Ascending aorta (tissue), 2 donors: ENCODE measurements around the gene ARGFX. TPM values are rescaled to one million over a fixed set of nuclear protein-coding genes. Genes with fewer than 3 reads are reported as not detected.

Experiments used
- DNase-seq, 2 donors: peaks; one replicate each; pipeline ENCODE4 v3.0.0-alpha.2; 2019; ENCODE audit warnings: low spot score in 2 of 2
- H3K27ac ChIP-seq, 2 donors: fragments of 200-600 bp; sonication (generic); one replicate each; pipeline ENCODE4 v1.5.1; 2016 to 2017; ENCODE audit warnings: mild to moderate bottlenecking in 1 of 2
- H3K27me3 ChIP-seq: fragments of 200-600 bp; sonication (generic); one replicate; pipeline ENCODE4 v1.5.1; 2017
- H3K36me3 ChIP-seq, 2 donors: fragments of 200-600 bp; sonication (generic); one replicate each; pipeline ENCODE4 v1.5.1; 2016
- H3K4me1 ChIP-seq, 2 donors: fragments of 200-600 bp; sonication (generic); one replicate each; pipeline ENCODE4 v1.5.1; 2016 to 2017; ENCODE audit warnings: mild to moderate bottlenecking in 1 of 2
- H3K4me3 ChIP-seq, 2 donors: fragments of 200-600 bp; sonication (generic); one replicate each; pipeline ENCODE4 v1.5.1; 2016 to 2017; ENCODE audit warnings: mild to moderate bottlenecking in 1 of 2
- H3K9me3 ChIP-seq, 2 donors: fragments of 200-600 bp; sonication (generic); one replicate each; pipeline ENCODE4 v1.5.1; 2016
- intact Hi-C: fragments of 100-400 bp; cut with DNase I; formaldehyde crosslinking; loops from one replicate; pipeline ENCODE4 v1.15.1; 2023
- total RNA-seq: library from RNA; depleted of rRNA; stranded (reverse); fragments of >200 nt; gene quantifications from one replicate; pipeline ENCODE4 v1.1.0, GENCODE V29; 2016
- TF ChIP-seq, protein P1 (sequence below), 3 experiments: fragments of 200-600 bp in 2 of 3; fragments of 450-650 bp in 1 of 3; sonication (generic) in 2 of 3; IDR thresholded peaks; one replicate each; pipeline ENCODE4 v1.5.1; 2016 to 2019; ENCODE audit warnings: antibody characterized with exemption in 3 of 3, mild to moderate bottlenecking in 1 of 3, moderate library complexity in 1 of 3

The ARGFX gene
- total RNA-seq, 1 donor from 2014 or later, result not detected

DNA sequence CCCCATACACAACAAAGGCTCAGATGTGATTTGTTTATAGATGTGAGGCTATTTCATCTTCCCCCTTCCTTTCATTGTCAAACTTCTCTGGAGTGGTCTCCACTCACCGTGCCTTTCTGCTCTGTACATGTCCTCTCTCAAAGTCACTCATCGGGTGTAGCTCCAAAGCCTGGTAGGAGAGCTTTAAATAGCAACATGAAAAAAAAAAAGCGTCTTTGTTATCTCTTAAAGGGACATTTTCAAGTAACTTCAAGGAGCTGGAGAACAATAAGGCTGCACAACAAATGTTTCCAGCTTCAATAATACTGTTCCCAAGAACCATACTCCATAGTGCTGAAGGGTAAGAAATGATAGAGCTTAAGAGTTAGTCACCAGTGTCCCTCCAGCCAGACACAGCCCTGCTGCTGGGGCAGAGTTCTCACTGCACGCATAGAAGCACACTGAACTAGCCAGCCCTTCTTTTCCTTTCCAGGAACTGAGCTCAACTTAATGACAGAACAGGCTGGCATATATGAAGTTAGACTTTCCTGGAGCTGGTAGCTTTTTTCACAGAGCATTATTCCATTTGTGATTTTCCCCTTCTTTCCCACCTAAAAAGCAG is 33.6 kb downstream of the ARGFX start:
- intact Hi-C loops, result no loop called here
- Histone ChIP-seq H3K27me3 (no peaks in the 10 kb centered on the region), H3K9me3 (no peaks in the 10 kb centered on the region), H3K4me3 (no peak overlapping the region), H3K36me3 (no peaks in the 10 kb centered on the region), H3K4me1 (no peaks in the 10 kb centered on the region), H3K27ac (no peak overlapping the region)
- DNase-seq, result no peak
- TF ChIP-seq, protein P1, sequence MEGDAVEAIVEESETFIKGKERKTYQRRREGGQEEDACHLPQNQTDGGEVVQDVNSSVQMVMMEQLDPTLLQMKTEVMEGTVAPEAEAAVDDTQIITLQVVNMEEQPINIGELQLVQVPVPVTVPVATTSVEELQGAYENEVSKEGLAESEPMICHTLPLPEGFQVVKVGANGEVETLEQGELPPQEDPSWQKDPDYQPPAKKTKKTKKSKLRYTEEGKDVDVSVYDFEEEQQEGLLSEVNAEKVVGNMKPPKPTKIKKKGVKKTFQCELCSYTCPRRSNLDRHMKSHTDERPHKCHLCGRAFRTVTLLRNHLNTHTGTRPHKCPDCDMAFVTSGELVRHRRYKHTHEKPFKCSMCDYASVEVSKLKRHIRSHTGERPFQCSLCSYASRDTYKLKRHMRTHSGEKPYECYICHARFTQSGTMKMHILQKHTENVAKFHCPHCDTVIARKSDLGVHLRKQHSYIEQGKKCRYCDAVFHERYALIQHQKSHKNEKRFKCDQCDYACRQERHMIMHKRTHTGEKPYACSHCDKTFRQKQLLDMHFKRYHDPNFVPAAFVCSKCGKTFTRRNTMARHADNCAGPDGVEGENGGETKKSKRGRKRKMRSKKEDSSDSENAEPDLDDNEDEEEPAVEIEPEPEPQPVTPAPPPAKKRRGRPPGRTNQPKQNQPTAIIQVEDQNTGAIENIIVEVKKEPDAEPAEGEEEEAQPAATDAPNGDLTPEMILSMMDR (IDR thresholded peaks at IDR 0.05), result no peak

DNA sequence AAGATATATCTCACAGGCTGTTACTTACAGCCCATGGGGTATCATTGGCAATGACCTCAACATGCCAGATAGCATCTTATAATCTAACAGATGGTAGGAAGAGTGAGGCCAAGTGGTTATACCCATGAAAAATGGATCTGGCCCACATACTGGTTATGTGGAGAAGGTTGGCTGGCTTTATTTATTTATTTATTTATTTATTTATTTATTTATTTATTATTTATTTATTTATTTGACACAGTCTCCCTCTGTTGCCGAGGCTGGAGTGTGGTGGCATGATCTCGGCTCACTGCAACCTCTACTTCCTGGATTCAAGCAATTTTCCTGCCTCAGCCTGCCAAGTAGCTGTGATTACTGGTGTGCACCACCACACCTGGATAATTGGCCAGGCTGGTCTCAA is 37.0 kb downstream of the ARGFX start:
- intact Hi-C loops, result no loop called here
- Histone ChIP-seq H3K4me3 (no peak overlapping the region), H3K27me3 (no peaks in the 10 kb centered on the region), H3K9me3 (no peaks in the 10 kb centered on the region), H3K36me3 (no peaks in the 10 kb centered on the region), H3K27ac (no peak overlapping the region), H3K4me1 (no peaks in the 10 kb centered on the region)
- no peak for DNase-seq
- TF ChIP-seq, protein P1 (IDR thresholded peaks at IDR 0.05), result no peak

DNA sequence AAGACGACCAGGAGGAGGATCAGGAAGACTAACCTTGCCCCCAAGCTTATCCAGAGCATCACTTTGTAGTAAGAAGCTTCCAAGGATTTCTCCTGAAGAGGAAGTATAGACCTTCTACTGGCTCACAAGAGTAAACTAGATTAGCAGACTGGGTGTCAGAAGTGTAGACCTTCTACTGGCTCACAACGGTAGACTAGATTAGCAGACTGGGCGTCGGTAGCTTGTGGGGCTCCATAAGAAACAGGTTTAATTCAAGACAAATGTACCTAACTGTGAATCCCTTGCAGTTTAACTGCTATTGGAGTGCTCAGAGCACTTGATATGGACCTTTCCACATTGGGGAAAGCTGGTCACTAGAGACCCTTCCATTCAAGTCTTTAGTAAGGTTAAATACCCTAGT is 38.4 kb downstream of the ARGFX start:
- H3K36me3 ChIP-seq, result no peaks in the 10 kb centered on the region
- intact Hi-C loops, result no loop called here

More for the DNA sequence above, 38.4 kb downstream of the ARGFX start:
- no peak overlapping the region for H3K4me3 ChIP-seq
- TF ChIP-seq, protein P1 (IDR thresholded peaks at IDR 0.05), result no peak
- DNase-seq, result no peak
- no peak overlapping the region for H3K27ac ChIP-seq
- no peaks in the 10 kb centered on the region for H3K27me3 ChIP-seq
- H3K9me3 ChIP-seq, result no peaks in the 10 kb centered on the region
- no peaks in the 10 kb centered on the region for H3K4me1 ChIP-seq

Other genes starting within 250 kb of the ARGFX start
- not detected for gene POLQ, start 22.0 kb upstream of the ARGFX start, total RNA-seq
- gene FBXO40, start 25.4 kb downstream of the ARGFX start, total RNA-seq, result not detected
- 19.8 TPM for gene HCLS1, start 93.0 kb downstream of the ARGFX start, total RNA-seq
- gene GOLGB1, start 181.8 kb downstream of the ARGFX start, total RNA-seq, result 87.9 TPM